Stimulated activated CD4-positive, alpha-beta T cell treated with anti-CD3 and anti-CD28 coated beads, TNF-alpha, amount 100 ng/mL, for 4 hours (primary cell): Measurements from ENCODE around the gene TNP1.

Experiments used
- DNase-seq, 3 experiments: peaks; one replicate each; pipeline ENCODE4 v3.0.0-alpha.2; 2020; ENCODE audit warnings: low read depth in 3 of 3

The TNP1 gene

GRCh38 chr2:216873573-216873972, 13.7 kb upstream of the TNP1 start:
- DNase-seq: no peak

DNA sequence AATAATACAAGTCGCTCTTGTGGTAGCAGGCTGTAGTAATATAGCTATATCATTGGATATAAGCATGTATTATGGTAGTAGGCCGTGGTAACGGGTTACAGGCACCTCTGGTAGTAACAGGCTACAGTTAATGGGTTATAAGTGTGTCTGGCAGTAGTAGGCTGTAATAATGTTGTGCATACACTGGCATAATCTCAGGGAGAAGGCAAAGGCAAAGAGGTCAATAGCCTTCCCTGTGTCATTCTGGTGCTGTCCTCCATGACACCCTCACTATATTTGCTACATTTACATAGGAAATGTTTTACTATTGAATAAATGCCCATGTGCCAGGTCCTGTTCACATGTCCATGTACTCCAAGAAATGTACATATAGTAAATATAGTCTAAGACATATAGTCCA, 12.8 kb upstream of the TNP1 start:
- DNase-seq: no peak

DNA sequence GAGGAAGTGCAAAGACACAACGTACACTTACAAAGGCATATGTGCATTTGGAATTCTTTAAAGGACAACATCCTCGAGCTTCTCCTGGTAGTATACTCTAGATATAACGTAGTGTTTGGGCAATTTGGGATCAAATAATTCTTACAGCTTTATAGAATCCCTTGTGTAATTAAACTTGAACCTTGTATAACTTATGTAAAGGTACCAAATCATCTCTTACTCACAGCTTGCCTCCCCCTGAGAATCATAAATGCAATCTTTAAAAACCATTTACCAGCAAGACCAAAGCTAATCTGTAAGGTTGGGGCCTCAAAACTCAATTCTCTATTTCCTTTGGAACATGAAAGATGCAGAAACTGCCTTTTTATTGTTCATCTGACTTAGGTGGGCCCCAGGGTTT, 12.2 kb upstream of the TNP1 start:
- no peak for DNase-seq

DNA sequence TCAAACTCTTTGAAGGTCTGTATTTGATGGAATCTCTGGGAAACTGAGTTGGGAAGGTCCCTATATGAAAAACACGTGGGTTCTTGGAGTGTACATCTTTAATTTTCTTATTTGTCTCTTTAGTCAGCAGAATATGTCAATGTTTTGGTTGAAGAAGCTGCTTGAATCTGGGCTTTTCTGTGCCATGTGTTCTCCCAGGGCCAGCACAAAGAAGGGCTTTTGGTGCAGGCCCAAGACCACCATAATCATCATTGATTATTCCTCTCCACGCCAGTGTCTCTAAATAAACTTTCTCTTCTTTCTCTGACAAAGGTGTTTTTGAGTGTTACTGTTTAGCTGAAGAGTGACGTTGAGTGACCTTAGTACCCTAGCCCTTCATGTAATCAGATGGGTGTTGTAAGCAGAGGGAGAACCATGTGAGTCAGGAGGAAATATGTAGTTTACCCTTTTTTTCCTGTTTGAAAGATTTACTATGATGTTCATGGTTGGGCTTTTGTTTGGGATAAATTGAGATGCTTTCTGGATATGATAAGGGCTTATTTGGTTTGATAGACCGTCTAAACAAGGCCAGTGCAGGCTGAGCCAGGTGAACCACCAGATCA, 11.6 kb upstream of the TNP1 start:
- no peak for DNase-seq

- DNase-seq: no peak
Observed at GRCh38 chr2:216870508-216871332, 10.9 kb upstream of the TNP1 start.

- no peak for DNase-seq
Observed at GRCh38 chr2:216866515-216867095, 6.7 kb upstream of the TNP1 start.

DNA sequence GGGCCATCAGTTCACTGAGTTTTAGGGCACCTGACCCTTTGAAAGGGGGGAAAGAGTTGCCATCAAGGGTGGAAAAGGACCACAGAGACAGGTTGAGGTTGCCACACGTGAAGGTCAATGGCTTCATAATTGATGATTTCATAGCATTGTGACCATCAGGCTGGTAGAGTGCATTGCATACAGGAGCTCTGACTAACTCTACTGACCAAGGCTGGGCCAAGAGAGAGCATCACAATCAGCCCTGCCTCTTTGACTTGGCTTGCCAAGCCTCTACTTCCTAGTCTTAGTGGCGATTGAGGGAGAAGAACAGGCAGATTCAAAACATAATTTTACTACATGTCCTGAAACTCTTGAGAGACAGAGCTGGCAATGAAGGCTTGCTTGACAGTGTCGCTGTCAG, 5.8 kb upstream of the TNP1 start:
- DNase-seq: no peak

DNA sequence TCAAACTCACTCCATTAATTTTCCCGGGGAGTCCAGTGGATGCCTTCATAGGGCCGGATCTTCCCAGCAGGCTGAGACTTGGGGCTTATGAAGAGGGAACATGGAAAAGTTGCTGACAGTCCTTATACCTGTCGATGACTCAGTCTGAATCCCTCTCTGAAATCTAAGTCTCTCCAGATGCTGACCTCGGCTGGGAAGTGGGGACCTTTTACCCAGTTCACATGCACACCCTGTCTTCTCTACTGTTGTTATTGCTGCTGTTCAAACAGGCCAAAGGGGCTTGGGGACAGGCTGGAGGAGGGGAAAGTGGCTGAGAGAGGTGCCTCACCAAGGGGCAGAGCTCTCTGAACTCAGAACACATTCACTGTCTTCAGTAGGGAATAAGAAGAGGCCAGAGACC, 4.1 kb upstream of the TNP1 start:
- no peak for DNase-seq

GRCh38 chr2:216862628-216863398, 2.9 kb upstream of the TNP1 start:
- no peak for DNase-seq

- DNase-seq: no peak
Observed at GRCh38 chr2:216860426-216861137, 718 bp upstream of the TNP1 start.

DNA sequence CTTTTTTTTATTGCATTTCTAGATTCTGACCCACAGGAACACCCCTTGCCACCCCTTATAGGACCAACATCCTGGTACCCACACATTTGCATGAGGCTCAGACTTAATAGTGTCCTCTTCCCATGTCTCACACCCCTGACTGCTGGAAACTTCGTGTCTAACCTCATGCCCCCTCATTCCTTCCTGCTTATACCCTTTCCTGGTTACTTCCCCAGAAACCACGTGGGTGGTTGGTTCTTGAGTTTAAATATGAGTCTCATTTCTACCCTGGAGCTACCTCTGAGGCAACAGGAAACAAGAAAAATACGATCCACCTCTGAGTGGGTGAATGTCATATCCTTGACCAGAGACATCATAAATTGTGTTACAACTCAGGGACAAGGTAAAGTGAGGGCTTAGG, 1.6 kb downstream of the TNP1 start:
- DNase-seq: no peak

GRCh38 chr2:216857131-216857550, 2.7 kb downstream of the TNP1 start:
- no peak for DNase-seq

DNA sequence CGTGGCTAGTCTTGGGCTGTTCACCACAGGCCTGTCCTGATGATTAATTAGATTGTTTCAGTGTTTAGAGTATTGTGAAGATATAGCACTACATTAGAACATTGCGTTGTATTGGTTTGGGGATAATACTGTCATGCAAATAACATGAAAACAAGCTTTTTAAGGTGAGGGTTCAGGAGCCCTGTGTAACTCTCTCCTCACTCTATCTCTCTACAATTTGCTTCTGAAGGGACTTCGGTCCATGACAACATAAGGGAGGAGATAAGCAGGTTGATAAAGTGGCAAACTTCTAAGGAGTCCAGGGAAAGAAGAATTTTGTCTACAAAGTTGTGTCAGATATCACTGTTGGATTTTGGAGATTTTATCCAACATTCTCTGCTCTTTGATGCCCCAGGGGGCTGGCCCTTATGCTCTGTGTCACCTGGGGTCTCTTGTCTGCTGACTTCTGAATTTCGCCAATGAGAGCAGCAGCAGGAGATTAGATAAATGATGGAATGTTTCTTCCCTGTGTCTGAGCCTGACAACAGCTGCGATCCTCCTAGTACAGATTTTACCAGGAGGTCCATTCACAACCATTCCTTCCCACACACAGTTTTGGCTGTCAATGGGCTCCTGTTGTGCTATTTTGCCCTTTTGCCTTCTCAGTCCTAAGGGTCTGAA, 3.3 kb downstream of the TNP1 start:
- no peak for DNase-seq

GRCh38 chr2:216855605-216856004, 4.3 kb downstream of the TNP1 start:
- DNase-seq: no peak

DNA sequence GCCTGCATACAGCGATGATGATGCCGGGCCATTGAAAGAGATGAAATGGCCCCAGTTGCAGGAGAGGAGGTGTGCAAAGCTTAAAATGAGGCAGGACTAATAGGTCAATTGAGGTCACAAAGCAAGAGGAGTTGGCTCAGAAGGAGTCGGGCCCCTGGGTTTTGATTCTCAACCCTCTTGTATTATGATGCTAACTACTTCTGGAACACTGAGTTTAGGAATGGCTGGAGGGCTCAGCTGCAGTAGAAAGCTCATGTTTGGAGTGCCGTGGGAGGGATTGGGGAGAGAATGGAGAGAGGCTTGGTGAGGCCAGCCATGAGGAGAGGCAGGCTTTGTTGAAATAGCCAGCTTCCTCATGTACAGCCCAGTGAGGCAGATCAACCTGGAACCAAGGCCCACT, 4.8 kb downstream of the TNP1 start:
- DNase-seq: no peak

- DNase-seq: no peak
Observed at GRCh38 chr2:216851486-216852090, 8.3 kb downstream of the TNP1 start.

GRCh38 chr2:216850665-216851322, 9.1 kb downstream of the TNP1 start:
- no peak for DNase-seq

DNA sequence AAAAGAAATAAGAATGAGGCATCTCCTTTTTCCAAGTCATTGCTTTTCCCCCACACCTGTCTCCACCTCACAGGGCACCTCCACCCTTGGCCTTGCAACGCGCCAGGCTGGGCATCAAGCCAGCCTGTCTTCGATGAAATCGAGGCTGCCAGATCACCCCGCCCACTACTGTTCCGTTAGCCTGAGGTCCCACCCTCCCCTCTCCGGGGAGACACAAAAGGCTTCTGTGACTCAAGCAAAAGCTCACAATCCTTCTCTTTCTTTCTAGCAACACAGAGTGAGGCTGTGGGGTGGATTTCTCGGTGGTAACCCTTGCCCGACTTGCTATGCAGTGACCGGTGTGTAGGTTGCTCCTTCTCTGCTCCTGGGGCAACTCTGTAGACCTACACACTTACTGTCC, 9.9 kb downstream of the TNP1 start:
- DNase-seq: peak in 1 of 3 experiments; percentile 20

DNA sequence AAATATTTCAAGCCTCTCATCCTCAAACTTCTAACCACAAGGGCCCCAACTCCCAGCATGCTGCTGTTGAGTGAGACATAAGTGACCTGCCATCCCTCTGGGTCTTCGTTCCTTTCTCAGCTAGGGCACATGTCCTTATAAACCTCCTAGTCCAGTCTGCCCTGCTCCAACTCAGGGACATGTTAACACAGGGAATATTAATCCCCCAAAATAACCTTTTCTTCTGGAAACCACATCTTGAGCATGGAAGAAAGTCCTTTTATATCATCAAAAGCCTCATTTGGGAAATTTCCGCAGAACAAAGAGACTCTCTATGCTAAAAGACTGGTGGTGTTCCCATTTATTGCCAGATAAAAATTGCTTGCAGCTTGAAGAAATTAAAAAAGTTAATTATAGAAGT, 14.4 kb downstream of the TNP1 start:
- DNase-seq: no peak

- DNase-seq: no peak
Observed at GRCh38 chr2:216842636-216843035, 17.2 kb downstream of the TNP1 start.
